A549 (cell line): ENCODE measurements around the gene SYT2. TPM values are rescaled to one million over a fixed set of nuclear protein-coding genes. Genes with fewer than 3 reads are reported as not detected.
"Not testable (repeated sequence)": the region's sequence is repeated elsewhere in the genome, so short reads cannot be mapped to it uniquely, and the experiment has no call there.

Source experiments
- ATAC-seq, 2 experiments: fragments of 200-7000 bp in 1 of 2; fragments of >200 bp in 1 of 2; cut with Nextera tagmentation in 1 of 2; cut with Tn5 transposase in 1 of 2; 3 replicates each; pipeline versions ENCODE4 v1.8.0 to v1.9.1; 2018 to 2020; ENCODE audit warnings: mild to moderate bottlenecking in 1 of 2, moderate library complexity in 1 of 2
- CTCF ChIA-PET: fragments of 300-600 bp; sonication (Branson Sonifier 250); formaldehyde crosslinking; extraction: SDS; loops from one replicate; lab custom pipeline; 2021; ENCODE audit warnings: antibody characterized with exemption, inconsistent platforms; lab: Yijun Ruan, JAX
- POLR2A ChIA-PET: fragments of 350-600 bp; formaldehyde crosslinking; extraction: SDS; loops from one replicate; lab custom pipeline; 2021; ENCODE audit warnings: antibody characterized with exemption, inconsistent platforms; lab: Yijun Ruan, JAX
- DNase-seq, 2 experiments: peaks; one replicate each; pipeline versions ENCODE4 v3.0.0 to v3.0.0-alpha.2; 2011 to 2016; ENCODE audit warnings: low read depth in 1 of 2, low spot score in 1 of 2
- FAIRE-seq: peaks from 2 replicates; lab custom pipeline; 2011; peaks lifted over from hg19 to GRCh38; lab: Jason Lieb, UNC
- H3K27ac ChIP-seq, 2 experiments: fragments of >200 bp; sonication (Bioruptor Twin); formaldehyde crosslinking; 3 replicates each; pipeline ENCODE4 v1.5.1; 2016 to 2017
- H3K4me1 ChIP-seq: fragments of >200 bp; sonication (Bioruptor Twin); formaldehyde crosslinking; 3 replicates; pipeline ENCODE4 v1.6.1; 2016
- H3K4me2 ChIP-seq: fragments of >200 bp; sonication (Bioruptor Twin); formaldehyde crosslinking; 3 replicates; pipeline ENCODE4 v1.6.1; 2016
- H3K4me3 ChIP-seq: fragments of >200 bp; sonication (Bioruptor Twin); formaldehyde crosslinking; 3 replicates; pipeline ENCODE4 v1.5.1; 2016
- H3K9me3 ChIP-seq: fragments of >200 bp; sonication (Bioruptor Twin); formaldehyde crosslinking; 3 replicates; pipeline ENCODE4 v1.6.1; 2016
- ATOH8 ChIP-seq: fragments of 250-450 bp; sonication (Bioruptor Pico); IDR thresholded peaks from 2 replicates; pipeline ENCODE4 v1.5.0; 2020; ENCODE audit warnings: low read depth, mild to moderate bottlenecking, moderate library complexity
- BHLHE40 ChIP-seq: IDR thresholded peaks from 2 replicates; pipeline ENCODE4 v1.6.1; 2012; ENCODE audit warnings: low read depth, low read length, inconsistent platforms
- CHD4 ChIP-seq: fragments of 200-600 bp; sonication (generic); IDR thresholded peaks from 2 replicates; pipeline ENCODE4 v1.6.1; 2016; ENCODE audit warnings: antibody characterized with exemption, mild to moderate bottlenecking, borderline replicate concordance
- ELK1 ChIP-seq: fragments of 150-350 bp; IDR thresholded peaks from 2 replicates; pipeline ENCODE4 v1.6.1; 2014; ENCODE audit warnings: low read depth, mild to moderate bottlenecking, low read length
- EP300 ChIP-seq, 2 experiments: fragments of >200 bp; sonication (Bioruptor Twin); formaldehyde crosslinking; IDR thresholded peaks; 2 replicates in 1 of 2; 3 replicates in 1 of 2; pipeline ENCODE4 v1.6.1; 2016 to 2017
- FOXS1 ChIP-seq: fragments of 250-450 bp; sonication (Bioruptor Pico); IDR thresholded peaks from 2 replicates; pipeline ENCODE4 v1.5.0; 2020; ENCODE audit warnings: mild to moderate bottlenecking, moderate library complexity
- HDAC2 ChIP-seq: fragments of 200-600 bp; sonication (generic); IDR thresholded peaks from 2 replicates; pipeline ENCODE4 v1.6.1; 2016
- HES2 ChIP-seq: fragments of >200 bp; sonication (Bioruptor Twin); formaldehyde crosslinking; IDR thresholded peaks from 2 replicates; pipeline ENCODE4 v1.6.1; 2016
- HMGXB4 ChIP-seq: fragments of 250-450 bp; sonication (Bioruptor Pico); IDR thresholded peaks from 2 replicates; pipeline ENCODE4 v1.5.0; 2021; ENCODE audit warnings: mild to moderate bottlenecking, moderate library complexity, borderline replicate concordance
- HOXB5 ChIP-seq: fragments of 250-450 bp; sonication (Bioruptor Pico); IDR thresholded peaks from 2 replicates; pipeline ENCODE4 v1.5.0; 2020; ENCODE audit warnings: mild to moderate bottlenecking, moderate library complexity
- KDM5A ChIP-seq: fragments of 200-600 bp; sonication (generic); IDR thresholded peaks from 2 replicates; pipeline ENCODE4 v1.6.1; 2016; ENCODE audit warnings: antibody characterized with exemption, mild to moderate bottlenecking
- MAZ ChIP-seq: fragments of 150-350 bp; IDR thresholded peaks from 2 replicates; pipeline ENCODE4 v1.6.1; 2014; ENCODE audit warnings: antibody characterized with exemption, low read depth, low read length, borderline replicate concordance
- MYC ChIP-seq: IDR thresholded peaks from 2 replicates; pipeline ENCODE4 v1.6.1; 2012; ENCODE audit warnings: mild to moderate bottlenecking, inconsistent platforms, low read length, improper control_type of control experiment, borderline replicate concordance
- POLR2AphosphoS2 ChIP-seq: conservative IDR thresholded peaks from 2 replicates; pipeline ENCODE4 v1.6.1; 2012; ENCODE audit warnings: low read length, improper control_type of control experiment, inconsistent platforms
- USF2 ChIP-seq: fragments of 450-650 bp; IDR thresholded peaks from 2 replicates; pipeline ENCODE4 v1.6.1; 2014; ENCODE audit warnings: antibody characterized with exemption
- ZC3H11A ChIP-seq: fragments of 450-650 bp; IDR thresholded peaks from 2 replicates; pipeline ENCODE4 v1.6.1; 2014; ENCODE audit warnings: antibody characterized with exemption, mild to moderate bottlenecking
- ZFP36 ChIP-seq: fragments of 450-650 bp; IDR thresholded peaks from 2 replicates; pipeline ENCODE4 v1.6.1; 2014; ENCODE audit warnings: borderline replicate concordance; ENCODE audit not compliant: partially characterized antibody
- ZSCAN20 ChIP-seq: fragments of 250-450 bp; sonication (Bioruptor Pico); IDR thresholded peaks from 2 replicates; pipeline ENCODE4 v1.8.0; 2022; ENCODE audit warnings: mild to moderate bottlenecking, moderate library complexity
- WGBS: methylation state at CpG from one replicate; pipeline ENCODE4 v1.1.6; 2017; ENCODE audit errors: missing lambda C conversion rate; 5-methylcytosine and 5-hydroxymethylcytosine counted together
- polyA plus RNA-seq, 4 experiments: library from polyadenylated mRNA; depleted of rRNA in 3 of 4; stranded (reverse); fragments of >200 nt; fragmentation: RNase III in 1 of 4; extraction: RNeasy Plus Mini Kit Qiagen cat#74134 plus additional on column Dnase treatment in 1 of 4; gene quantifications; 2 replicates in 3 of 4; 3 replicates in 1 of 4; pipeline ENCODE4 v1.2.3, GENCODE V29; 2011 to 2017

Gene SYT2
- polyA plus RNA-seq, 2 of the 4 experiments (the other 2 are of a cell fraction) = 0.03 to 0.04 TPM

GRCh38 chr1:202642212-202642611 lies 68.0 kb downstream of the SYT2 start:
- WGBS = 58% methylated on average over 19 of the region's 20 CpGs
- peak overlapping the region; percentile 53; the same call in 2 of the 3 replicates for H3K4me3 ChIP-seq
- CTCF ChIA-PET = interaction anchor here (1.0 to 1.6 kb wide), 2 partner anchors 13 to 17 kb away, joined by 3 to 5 read pairs; no protein-coding TSS in a partner anchor
- no peak for ATAC-seq
- peak overlapping the region; percentile 100 for H3K4me2 ChIP-seq
- TF ChIP-seq MYC = no peak
- no peak for TF ChIP-seq ATOH8 (CRISPR knock-in tag)
- TF ChIP-seq HOXB5 (CRISPR knock-in tag) = no peak
- TF ChIP-seq ZC3H11A = no peak
- TF ChIP-seq USF2 = no peak
- no peak for TF ChIP-seq POLR2AphosphoS2
- no peak for TF ChIP-seq MAZ
- no peak for TF ChIP-seq HMGXB4 (CRISPR knock-in tag)
- TF ChIP-seq KDM5A = no peak
- no peak for TF ChIP-seq EP300 (IDR thresholded peaks at IDR 0.05)
- no peak for TF ChIP-seq FOXS1 (CRISPR knock-in tag)
- no peak for TF ChIP-seq ZSCAN20 (CRISPR knock-in tag)
- TF ChIP-seq HDAC2 = no peak
- TF ChIP-seq HES2 = no peak
- no peak for TF ChIP-seq BHLHE40
- FAIRE-seq = no peak
- H3K9me3 ChIP-seq = no peaks in the 10 kb centered on the region
- no peak overlapping the region for H3K27ac ChIP-seq
- peaks cover 17% of the 10 kb centered on the region; the same call in 2 of the 3 replicates for H3K4me1 ChIP-seq
- no peak for DNase-seq
- POLR2A ChIA-PET = no interaction called here

GRCh38 chr1:202639500-202639899 lies 70.8 kb downstream of the SYT2 start:
- TF ChIP-seq CHD4 = no peak
- no peak for TF ChIP-seq ZFP36
- TF ChIP-seq ELK1 = no peak
- peaks cover 17% of the 10 kb centered on the region; the same call in 2 of the 3 replicates for H3K4me1 ChIP-seq
- ChIA-PET POLR2A (no interaction called here), CTCF (interaction anchor here (0.6 to 1.1 kb wide), 3 partner anchors 13 to 1142 kb away, joined by 3 to 4 read pairs (median 3); no protein-coding TSS in a partner anchor)
- H3K27ac ChIP-seq = no peak overlapping the region
- DNase-seq = no peak
- no peak overlapping the region for H3K4me3 ChIP-seq
- FAIRE-seq = no peak
- no peak for ATAC-seq
- WGBS = 80% methylated on average over 9 of the region's 9 CpGs
- no peaks in the 10 kb centered on the region for H3K9me3 ChIP-seq
- no peak overlapping the region for H3K4me2 ChIP-seq

- H3K4me1 ChIP-seq = peaks cover 11% of the 10 kb centered on the region; the same call in 2 of the 3 replicates
- FAIRE-seq, H3K4me2 ChIP-seq, DNase-seq, ATAC-seq, H3K4me3 ChIP-seq, H3K9me3 ChIP-seq, H3K27ac ChIP-seq, POLR2A ChIA-PET: not testable (repeated sequence)
- CTCF ChIA-PET = interaction anchor here (0.6 to 1.5 kb wide), 4 partner anchors 11 to 1143 kb away, joined by 3 to 4 read pairs (median 4); no protein-coding TSS in a partner anchor
- 56% methylated on average over 9 of the region's 9 CpGs for WGBS
Observed at GRCh38 chr1:202638701-202639305, 71.5 kb downstream of the SYT2 start.
